ENCODE measurements around the gene ANKRD53.

Gene ANKRD53

DNA sequence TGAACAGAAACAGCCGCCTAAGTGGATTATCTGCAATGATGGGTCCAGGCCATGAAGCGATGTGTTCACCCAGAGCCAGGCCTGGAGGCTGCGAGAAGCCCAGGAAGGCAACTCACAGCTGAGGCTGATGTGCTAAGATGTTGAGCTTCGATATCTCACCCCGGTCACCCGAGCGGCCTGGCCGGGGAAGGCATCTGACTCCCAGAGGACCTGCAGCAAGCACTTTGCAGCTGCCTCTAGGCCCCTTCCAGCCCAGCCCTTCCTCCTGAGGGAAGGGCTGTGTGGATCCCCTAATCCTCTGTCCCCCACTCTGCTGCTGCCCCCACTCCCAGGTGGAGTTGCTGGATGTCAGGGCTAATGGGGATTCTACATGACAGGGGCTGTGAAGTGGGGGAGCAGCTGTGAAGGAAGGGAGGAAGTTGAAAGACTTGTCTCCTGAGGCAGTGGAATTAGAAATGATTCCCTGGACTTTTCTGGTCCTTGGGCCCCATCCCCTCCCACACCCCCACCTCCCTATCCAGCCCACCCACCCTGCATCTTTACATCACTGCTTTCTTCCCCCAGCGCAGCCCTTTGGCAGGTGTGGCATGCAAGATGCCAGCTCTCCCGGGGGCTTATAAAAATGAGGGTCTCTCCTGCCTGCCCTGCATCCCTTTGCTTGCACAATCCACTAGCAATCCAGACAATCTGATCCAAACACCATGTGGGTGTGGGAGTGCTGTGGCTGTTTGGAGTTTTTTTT, 38.4 kb upstream of the ANKRD53 start:
- no peak overlapping the region for H3K27ac Mint-ChIP-seq
- no peak overlapping the region for H3K4me3 Mint-ChIP-seq
- H3K36me3 Mint-ChIP-seq (ENCODE audit: low read depth): no peaks in the 10 kb centered on the region
- peaks cover 12% of the 10 kb centered on the region for H3K27me3 Mint-ChIP-seq
- no peaks in the 10 kb centered on the region for H3K9me3 Mint-ChIP-seq
- no peaks in the 10 kb centered on the region for H3K4me1 Mint-ChIP-seq (ENCODE audit: low read depth)

DNA sequence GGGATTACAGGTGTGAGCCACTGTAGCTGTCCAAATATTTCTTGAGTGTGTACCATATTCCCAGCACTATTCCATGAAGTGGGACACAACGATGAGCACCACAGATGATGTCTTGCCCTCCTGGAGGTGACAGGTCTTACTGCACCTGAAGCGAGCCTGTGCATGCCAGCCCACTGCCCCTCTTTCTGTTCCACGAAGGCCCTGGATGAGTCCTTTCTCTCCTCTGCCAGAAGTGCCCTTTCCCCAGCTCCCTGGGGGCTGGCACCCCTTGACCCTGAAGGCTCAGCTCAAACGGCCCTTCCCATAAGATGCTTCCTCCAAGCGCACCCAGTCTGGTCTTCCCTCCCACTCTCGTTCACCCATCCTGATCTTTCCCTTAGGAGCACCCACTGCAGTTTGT, 37.2 kb upstream of the ANKRD53 start:
- H3K36me3 Mint-ChIP-seq (ENCODE audit: low read depth): no peaks in the 10 kb centered on the region
- H3K9me3 Mint-ChIP-seq: no peaks in the 10 kb centered on the region
- H3K27me3 Mint-ChIP-seq: peaks cover 11% of the 10 kb centered on the region
- no peaks in the 10 kb centered on the region for H3K4me1 Mint-ChIP-seq (ENCODE audit: low read depth)
- H3K4me3 Mint-ChIP-seq: no peak overlapping the region
- H3K27ac Mint-ChIP-seq: no peak overlapping the region

DNA sequence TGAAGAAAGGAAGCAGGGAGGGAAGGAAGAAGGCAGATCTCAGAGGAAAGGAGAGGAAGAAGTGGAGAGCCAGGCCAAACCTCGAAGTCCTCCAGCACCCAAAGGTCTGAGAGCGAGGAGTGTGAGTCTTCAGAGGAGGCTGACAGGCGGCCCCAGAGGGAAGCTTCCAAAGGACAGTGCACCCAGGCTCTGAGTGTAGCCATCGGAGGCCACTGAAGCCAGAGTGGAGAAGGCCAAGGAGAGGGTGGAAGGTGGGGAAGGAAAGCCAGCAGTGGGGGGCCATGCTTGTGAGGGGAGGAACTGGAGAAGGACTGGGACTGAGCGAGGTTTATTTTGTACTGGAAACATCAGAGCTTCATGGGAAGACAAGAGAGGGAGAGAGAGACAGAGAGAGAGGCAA, 36.7 kb upstream of the ANKRD53 start:
- Mint-ChIP-seq H3K4me3 (no peak overlapping the region), H3K4me1 (ENCODE audit: low read depth) (peaks cover 1% of the 10 kb centered on the region), H3K27me3 (peaks cover 13% of the 10 kb centered on the region), H3K9me3 (no peaks in the 10 kb centered on the region), H3K36me3 (ENCODE audit: low read depth) (no peaks in the 10 kb centered on the region), H3K27ac (no peak overlapping the region)

DNA sequence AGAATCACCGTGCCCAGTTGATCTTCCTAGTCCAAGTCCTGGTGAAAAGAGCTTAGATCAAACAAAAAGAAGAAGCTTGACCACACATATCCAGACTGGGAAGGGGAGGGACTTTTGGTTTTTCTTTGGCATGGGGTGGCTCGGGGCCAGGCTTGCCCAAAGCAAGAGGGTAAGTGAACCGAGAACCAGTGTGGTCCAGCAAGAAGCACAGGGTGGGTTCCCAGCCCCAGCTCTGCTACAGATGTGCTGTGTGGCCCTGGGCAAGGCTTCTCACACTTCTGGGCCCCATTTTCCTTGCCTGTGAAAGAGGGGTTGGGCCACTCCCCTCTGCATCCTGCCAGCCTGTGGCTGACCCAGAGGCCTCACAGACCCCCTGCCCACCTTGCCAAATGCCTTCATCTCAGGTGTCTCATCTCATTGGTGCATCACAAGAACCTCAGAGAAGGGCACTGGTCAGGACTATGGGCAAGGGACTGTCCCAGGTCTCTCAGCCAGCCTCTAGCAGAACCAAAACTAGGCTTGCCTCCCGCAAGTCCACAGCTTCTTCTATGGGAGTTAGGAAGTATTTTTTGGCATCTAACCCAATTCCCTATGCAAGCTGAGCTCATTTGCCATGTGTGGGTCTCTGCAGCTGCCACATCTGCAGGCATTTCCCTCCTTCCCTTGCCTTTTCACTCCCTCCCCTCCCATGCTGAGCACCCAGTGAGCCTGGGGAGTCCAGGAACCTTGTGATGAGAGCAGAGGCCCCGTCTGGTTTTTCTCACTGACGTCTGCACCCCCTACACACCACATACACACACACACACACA, 35.8 kb upstream of the ANKRD53 start:
- Mint-ChIP-seq H3K4me1 (ENCODE audit: low read depth) (peaks cover 8% of the 10 kb centered on the region), H3K27me3 (peaks cover 18% of the 10 kb centered on the region)

DNA sequence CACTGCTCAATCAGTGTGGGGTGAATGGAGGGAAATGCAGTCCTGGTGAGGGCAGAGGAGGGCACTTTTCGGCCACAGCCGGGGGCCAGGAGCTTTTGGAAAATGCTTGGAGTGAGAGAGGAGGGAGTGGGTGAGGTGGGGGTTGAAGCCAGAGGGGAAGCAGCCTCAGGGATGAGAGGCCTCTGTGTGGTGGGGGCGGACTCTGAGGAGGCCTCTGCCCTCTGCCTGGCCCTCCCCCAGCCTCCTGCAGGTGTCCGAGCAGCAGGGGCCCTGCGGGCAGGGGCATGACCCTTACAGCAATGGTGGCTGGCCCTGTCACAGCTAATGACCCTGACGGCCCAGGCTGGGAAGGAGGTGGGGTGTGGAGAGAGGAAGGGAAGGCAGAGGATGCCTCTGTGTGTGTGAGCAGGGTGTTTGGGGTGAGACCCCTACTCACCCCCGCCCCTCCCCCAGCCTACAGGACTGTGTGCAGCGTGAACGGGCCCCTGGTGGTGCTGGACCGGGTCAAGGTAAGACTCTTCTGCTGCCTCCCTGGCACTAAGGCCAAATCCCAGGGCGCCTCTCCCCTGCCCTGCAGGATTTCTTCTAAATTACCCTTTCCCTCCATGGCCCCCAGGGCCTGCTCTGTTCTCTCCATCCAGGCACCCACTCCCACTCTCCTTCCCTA, 35.1 kb upstream of the ANKRD53 start:
- no peaks in the 10 kb centered on the region for H3K36me3 Mint-ChIP-seq (ENCODE audit: low read depth)
- peaks cover 16% of the 10 kb centered on the region for H3K4me1 Mint-ChIP-seq (ENCODE audit: low read depth)
- peaks cover 25% of the 10 kb centered on the region for H3K27me3 Mint-ChIP-seq
- no peak overlapping the region for H3K4me3 Mint-ChIP-seq
- no peak overlapping the region for H3K27ac Mint-ChIP-seq
- H3K9me3 Mint-ChIP-seq: no peaks in the 10 kb centered on the region

More for the DNA sequence above, 35.8 kb upstream of the ANKRD53 start:
- no peak overlapping the region for H3K4me3 Mint-ChIP-seq
- H3K9me3 Mint-ChIP-seq: no peaks in the 10 kb centered on the region
- H3K27ac Mint-ChIP-seq: no peak overlapping the region
- H3K36me3 Mint-ChIP-seq (ENCODE audit: low read depth): no peaks in the 10 kb centered on the region

DNA sequence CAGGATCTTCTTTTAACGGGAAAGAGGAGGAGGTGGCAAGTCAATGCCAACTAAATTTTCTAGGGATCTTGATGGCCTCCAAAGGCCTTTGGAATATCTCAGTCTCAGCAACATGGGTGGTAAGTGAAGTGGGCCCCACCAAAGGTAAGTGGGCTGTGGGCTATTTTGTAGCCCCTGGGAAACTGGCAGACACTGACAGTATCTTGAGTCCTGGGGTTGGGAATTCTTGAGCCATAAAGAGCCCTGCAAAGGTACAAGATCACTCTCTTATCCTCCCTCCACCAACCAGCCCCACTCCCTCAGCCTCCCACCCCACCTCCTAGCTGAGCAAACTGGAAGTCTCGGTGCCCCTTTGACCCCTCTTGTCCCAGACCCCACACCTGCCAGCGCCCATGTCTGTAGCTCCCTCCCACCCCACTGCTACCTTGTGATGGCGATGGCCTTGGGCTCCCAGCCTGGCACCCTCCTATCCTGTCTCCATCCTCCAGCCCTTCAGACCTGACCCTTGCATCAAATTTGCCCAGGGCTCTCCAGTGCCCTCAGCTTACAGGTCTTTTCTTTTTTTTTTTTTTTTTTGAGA, 34.2 kb upstream of the ANKRD53 start:
- peaks cover 26% of the 10 kb centered on the region for H3K27me3 Mint-ChIP-seq
- no peaks in the 10 kb centered on the region for H3K9me3 Mint-ChIP-seq
- H3K36me3 Mint-ChIP-seq (ENCODE audit: low read depth): no peaks in the 10 kb centered on the region

DNA sequence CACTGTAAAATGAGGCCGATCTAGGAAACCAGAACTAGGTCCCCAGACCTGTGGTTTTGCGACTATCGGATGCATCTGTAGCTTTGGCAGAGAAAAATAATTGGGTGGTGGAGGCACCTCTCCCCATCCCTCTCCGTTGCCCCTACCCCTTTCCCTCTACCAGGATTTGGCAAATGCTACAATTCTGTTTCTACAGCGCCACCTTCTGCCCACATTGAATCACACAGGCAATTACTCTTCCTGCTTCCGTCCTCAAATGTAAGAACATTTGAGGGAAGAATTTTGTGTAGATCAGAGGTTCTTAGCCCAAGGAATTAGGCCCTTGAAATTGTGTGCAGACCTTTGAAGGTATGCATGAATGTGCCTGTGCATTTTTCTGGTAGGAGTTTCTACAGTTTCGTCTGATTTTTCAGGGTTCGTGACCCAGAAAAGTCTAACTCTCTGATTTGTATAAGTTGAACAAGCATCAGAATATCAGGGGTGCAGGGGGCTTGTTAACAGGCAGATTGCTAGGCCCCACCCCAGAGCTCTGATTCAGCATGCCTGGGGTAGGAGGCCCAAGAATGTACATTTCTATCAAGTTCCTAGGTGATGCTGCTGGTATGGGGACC, 31.5 kb upstream of the ANKRD53 start:
- Mint-ChIP-seq H3K4me3 (no peak overlapping the region), H3K36me3 (ENCODE audit: low read depth) (no peaks in the 10 kb centered on the region), H3K27me3 (peaks cover 25% of the 10 kb centered on the region), H3K27ac (no peak overlapping the region), H3K9me3 (no peaks in the 10 kb centered on the region), H3K4me1 (ENCODE audit: low read depth) (peaks cover 17% of the 10 kb centered on the region)

More for the DNA sequence above, 34.2 kb upstream of the ANKRD53 start:
- Mint-ChIP-seq H3K27ac (no peak overlapping the region), H3K4me3 (no peak overlapping the region), H3K4me1 (ENCODE audit: low read depth) (peaks cover 17% of the 10 kb centered on the region)

DNA sequence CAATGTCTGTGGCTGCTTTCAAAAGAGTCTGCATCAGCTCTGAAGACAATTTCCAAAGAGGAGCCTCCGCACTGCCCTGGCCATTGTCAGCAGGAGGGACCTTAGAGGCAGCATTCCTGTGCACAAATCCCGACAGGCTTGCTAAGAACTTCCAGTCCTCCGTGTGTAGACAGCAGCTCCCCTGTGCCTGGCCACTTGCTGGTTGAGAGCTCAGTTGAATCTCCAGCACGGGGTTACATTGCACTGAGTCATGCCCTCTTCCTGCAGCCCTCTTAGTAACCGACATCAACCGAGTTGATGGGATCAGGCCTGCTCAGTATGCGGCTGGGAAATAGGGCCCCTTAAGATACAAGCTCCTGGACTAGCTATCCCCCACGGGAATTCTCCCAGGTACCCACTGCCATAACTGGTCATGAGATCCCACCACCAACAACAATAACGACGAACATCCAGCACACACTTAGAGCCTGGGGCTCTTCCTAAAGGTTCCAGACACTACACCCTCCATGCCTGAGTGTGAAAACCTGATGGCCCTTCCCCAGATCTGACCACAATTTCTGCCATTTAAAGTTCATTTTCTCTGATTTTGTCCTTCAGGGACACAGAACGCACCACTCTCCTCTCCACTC, 30.8 kb upstream of the ANKRD53 start:
- H3K27me3 Mint-ChIP-seq: peaks cover 25% of the 10 kb centered on the region
- H3K36me3 Mint-ChIP-seq (ENCODE audit: low read depth): no peaks in the 10 kb centered on the region
- H3K9me3 Mint-ChIP-seq: no peaks in the 10 kb centered on the region
- H3K4me1 Mint-ChIP-seq (ENCODE audit: low read depth): peaks cover 17% of the 10 kb centered on the region
- peak overlapping the region; percentile 83 for H3K4me3 Mint-ChIP-seq
- peak overlapping the region; percentile 79 for H3K27ac Mint-ChIP-seq

DNA sequence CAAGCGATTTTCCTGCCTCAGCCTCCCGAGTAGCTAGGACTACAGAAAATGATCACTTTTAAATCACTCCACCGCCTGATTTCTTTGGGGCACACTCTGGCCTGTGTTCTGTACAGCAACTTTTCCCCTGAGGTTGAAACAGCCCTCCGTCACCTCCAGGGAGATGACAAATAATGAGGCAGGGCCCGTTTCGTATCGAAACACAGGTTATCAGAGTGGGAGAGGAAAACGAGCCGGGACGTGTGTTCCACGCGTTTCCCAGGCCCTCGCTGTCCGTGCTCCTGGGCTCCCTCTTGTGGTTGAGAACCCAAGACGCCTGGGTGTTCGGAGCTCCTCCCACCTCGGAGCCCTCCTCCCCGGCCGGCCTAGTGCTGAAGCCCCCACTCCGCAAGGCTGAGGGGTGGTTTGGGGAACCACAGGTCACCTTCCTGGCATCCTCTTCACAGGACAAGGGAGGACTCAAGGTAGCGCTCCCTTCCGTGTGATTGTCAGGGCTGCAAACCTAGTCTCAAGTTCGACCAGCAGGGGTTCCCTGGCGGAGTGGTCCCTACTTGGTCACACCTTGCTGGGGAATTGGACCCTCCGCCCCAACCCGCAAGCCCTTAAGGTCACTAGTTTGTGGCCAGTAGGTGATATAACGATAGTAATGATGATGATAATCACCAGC, 30.0 kb upstream of the ANKRD53 start:
- Mint-ChIP-seq H3K27me3 (peaks cover 28% of the 10 kb centered on the region), H3K9me3 (no peaks in the 10 kb centered on the region), H3K4me1 (ENCODE audit: low read depth) (peaks cover 17% of the 10 kb centered on the region), H3K36me3 (ENCODE audit: low read depth) (no peaks in the 10 kb centered on the region), H3K4me3 (peak overlapping the region; percentile 83), H3K27ac (peak overlapping the region; percentile 79)

DNA sequence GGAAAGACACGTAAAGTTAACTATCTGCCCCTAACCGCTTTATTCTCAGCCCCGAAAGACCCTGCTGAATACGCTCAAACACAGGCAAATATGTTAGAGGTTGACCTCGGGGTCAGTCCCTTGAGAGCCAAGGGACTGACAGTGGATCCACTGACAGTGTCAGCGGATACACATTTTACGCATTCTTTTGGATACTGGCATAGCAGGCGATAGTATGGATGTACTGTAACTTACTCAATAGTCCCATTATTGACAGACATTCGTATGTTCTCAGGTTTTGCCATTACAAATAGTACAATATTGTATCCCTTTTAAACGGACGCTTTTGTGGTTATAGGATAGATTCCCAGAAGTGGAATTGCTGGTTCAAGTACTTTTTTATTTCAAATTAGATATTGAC, 29.3 kb upstream of the ANKRD53 start:
- Mint-ChIP-seq H3K36me3 (ENCODE audit: low read depth) (no peaks in the 10 kb centered on the region), H3K4me3 (no peak overlapping the region), H3K4me1 (ENCODE audit: low read depth) (peaks cover 17% of the 10 kb centered on the region), H3K9me3 (no peaks in the 10 kb centered on the region), H3K27me3 (peaks cover 30% of the 10 kb centered on the region), H3K27ac (no peak overlapping the region)

DNA sequence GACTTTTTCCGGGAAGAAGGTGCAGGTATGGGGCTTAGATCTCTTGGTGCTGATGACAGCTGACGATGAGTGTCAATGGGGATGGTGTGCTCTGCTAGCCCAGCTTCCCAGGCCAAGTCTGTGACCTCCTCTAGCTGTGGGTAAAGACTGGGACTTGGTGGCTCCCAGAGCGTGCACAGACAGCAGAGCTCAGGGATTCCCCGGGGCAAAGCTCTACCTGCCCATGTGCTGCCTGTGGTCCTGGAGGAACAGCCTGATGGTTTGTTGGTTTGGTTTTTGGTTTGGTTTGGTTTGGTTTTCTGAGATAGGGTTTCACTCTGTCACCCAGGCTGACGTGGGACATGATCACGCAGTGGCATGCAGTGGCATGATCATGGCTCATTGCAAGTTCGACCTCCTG, 23.5 kb upstream of the ANKRD53 start:
- no peaks in the 10 kb centered on the region for H3K36me3 Mint-ChIP-seq (ENCODE audit: low read depth)
- H3K4me3 Mint-ChIP-seq: no peak overlapping the region
- no peaks in the 10 kb centered on the region for H3K9me3 Mint-ChIP-seq
- H3K4me1 Mint-ChIP-seq (ENCODE audit: low read depth): no peaks in the 10 kb centered on the region
- H3K27ac Mint-ChIP-seq: no peak overlapping the region
- peaks cover 33% of the 10 kb centered on the region for H3K27me3 Mint-ChIP-seq

DNA sequence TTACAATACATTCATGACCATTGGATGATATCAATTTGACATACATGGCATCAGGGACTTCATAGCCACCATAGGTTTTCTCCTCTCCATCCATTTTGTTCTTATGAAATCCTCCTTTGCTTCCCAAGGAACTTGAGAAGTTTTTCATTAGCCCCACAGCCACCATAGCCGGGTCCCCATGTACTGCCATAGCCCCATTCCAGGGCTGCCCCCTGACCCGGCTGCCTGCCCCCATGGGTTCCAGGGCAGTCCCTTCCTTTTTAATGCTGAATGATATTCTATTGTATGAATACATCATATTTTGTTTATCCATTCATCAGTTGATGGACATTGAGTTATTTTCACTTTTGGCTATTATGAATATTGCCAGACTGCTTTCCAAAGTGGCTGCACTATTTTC, 22.3 kb upstream of the ANKRD53 start:
- H3K36me3 Mint-ChIP-seq (ENCODE audit: low read depth): no peaks in the 10 kb centered on the region
- peaks cover 37% of the 10 kb centered on the region for H3K27me3 Mint-ChIP-seq
- no peak overlapping the region for H3K4me3 Mint-ChIP-seq
- no peaks in the 10 kb centered on the region for H3K4me1 Mint-ChIP-seq (ENCODE audit: low read depth)
- H3K9me3 Mint-ChIP-seq: no peaks in the 10 kb centered on the region
- no peak overlapping the region for H3K27ac Mint-ChIP-seq

DNA sequence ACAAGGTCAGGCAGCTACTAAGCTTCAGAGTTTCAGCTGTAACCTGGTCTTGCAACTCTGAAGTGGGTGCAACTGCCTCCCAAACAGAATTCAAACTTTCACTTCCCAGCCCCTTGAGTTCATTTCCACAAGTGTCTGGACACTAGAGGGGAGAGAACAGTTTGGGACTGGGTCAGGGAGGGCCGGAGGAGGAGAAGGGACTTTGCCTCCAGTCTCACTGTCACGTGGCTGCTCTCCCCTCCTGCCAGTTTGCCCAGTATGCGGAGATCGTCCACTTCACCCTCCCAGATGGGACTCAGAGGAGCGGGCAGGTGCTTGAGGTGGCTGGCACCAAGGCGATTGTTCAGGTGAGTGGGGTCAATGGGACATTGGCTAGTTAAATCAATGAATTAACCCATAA, 20.6 kb upstream of the ANKRD53 start:
- Mint-ChIP-seq H3K9me3 (no peaks in the 10 kb centered on the region), H3K36me3 (ENCODE audit: low read depth) (no peaks in the 10 kb centered on the region), H3K4me1 (ENCODE audit: low read depth) (no peaks in the 10 kb centered on the region), H3K27ac (no peak overlapping the region), H3K27me3 (peaks cover 37% of the 10 kb centered on the region), H3K4me3 (no peak overlapping the region)

DNA sequence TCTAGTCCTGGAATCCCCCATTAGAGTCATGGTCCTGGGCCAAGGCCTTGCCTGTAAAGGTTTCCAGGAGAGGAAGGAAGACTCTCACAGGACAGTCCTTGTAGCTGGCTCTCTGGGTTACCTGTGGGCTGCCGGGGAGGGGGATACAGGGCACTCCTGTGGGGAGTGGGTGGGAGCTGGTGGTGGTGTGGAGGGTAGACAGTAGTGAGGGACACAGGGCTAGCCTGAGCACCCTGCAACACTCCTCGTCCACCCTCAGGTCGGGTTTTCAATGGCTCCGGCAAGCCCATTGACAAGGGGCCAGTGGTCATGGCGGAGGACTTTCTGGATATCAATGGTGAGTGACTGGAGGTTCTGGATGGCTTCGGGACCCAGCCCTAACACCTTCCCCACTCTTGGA, 19.7 kb upstream of the ANKRD53 start:
- peaks cover 40% of the 10 kb centered on the region for H3K27me3 Mint-ChIP-seq
- no peaks in the 10 kb centered on the region for H3K4me1 Mint-ChIP-seq (ENCODE audit: low read depth)

More for the DNA sequence above, 19.7 kb upstream of the ANKRD53 start:
- H3K4me3 Mint-ChIP-seq: no peak overlapping the region
- no peaks in the 10 kb centered on the region for H3K36me3 Mint-ChIP-seq (ENCODE audit: low read depth)
- H3K27ac Mint-ChIP-seq: no peak overlapping the region
- H3K9me3 Mint-ChIP-seq: no peaks in the 10 kb centered on the region
